GM18861 (cell line): Measurements from ENCODE around the gene B4GALT3.
A peak's percentile ranks its signal among the peaks of the same experiment; 100 is the strongest.

Experiments used
- ATAC-seq: cut with Tn5 transposase; IDR thresholded peaks from one replicate; pipeline ENCODE4 v1.9.1; 2021; ENCODE audit not compliant: unreplicated experiment

Gene B4GALT3

DNA sequence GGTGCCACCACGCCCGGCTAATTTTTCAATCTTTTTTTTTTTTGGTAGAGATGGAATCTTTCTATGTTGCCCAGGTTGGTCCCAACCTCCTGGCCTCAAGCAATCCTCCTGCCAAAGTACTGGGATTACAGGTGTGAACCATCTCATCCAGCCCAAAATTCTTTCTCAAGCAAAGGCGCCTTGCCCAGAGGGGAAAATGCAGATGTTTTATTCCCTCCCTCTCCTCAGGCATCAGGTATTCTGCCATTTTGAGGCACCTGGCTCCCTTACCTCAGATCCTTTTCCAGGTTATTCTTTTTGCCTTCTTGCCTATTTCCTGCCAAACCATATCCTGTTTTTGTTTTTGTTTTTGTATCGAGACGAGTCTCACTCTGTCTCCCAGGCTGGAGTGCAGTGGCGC is 11.1 kb upstream of the B4GALT3 start:
- ATAC-seq = no peak

- no peak for ATAC-seq
These were observed 10.0 kb upstream of the B4GALT3 start for GRCh38 chr1:161187311-161187710.

GRCh38 chr1:161185732-161186311 is 8.5 kb upstream of the B4GALT3 start:
- peak; percentile 27 for ATAC-seq

DNA sequence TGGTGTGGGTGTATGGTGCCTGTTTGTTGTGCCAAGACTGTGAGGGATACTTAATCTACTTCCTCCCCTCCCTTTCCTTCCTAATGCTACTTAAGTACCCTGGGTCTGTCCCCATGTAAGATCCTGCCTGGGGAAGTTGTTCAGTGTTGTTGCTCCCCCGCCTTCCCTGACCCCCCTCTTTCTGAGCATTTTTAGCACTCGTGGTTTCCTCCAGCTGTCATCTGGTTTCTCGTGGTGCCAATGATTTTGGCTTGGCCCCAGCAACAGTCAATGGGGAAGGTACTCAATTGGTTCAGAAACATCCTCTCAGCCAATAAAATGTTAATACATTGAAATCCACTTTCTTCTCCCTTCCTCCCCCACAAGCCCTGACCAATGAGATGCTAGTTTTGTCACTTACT is 8.0 kb upstream of the B4GALT3 start:
- peak; percentile 74 for ATAC-seq

GRCh38 chr1:161182214-161182613 is 4.9 kb upstream of the B4GALT3 start:
- peak; percentile 46 for ATAC-seq

DNA sequence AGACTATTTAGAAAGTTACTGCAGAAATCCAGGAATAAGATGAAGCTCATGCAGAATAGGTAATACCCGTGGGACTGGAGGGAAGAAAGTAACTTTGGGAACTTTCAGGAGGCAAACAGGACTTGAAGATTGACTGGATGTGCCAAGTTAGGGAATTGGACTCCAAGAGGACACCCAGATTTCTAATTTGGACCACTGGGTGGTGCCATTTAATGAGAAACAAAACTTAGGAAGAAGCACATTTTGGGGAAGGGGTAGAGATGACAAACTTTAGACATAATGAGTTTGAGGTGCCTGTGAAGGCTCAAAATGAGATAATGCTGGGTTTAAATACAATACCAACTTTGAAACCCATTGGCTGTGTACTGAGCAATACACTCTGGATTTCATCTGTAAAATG is 3.3 kb upstream of the B4GALT3 start:
- no peak for ATAC-seq

DNA sequence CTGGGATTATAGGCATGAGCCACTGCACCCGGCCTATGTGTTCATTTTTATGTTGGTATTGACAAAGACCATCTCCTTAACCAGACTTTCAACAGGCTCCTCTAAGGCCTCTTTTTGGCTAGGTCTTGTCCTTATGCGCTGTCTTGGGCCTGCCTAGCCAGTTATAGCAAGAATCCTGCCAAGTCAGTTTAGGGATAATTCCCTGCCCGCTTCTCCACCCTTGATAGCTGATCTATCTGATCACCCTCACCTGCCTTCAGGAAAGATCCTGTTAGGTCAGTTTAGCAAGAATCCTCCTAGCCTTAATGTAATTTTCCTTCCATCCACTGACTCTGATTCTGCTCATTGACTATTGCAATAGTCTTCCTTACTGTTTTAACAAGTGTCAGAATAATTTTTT is 2.4 kb upstream of the B4GALT3 start:
- ATAC-seq = no peak

GRCh38 chr1:161177936-161178244 is 583 bp upstream of the B4GALT3 start:
- ATAC-seq = no peak

- ATAC-seq = no peak
These were observed 717 bp downstream of the B4GALT3 start for GRCh38 chr1:161176468-161177111.

- no peak for ATAC-seq
These were observed 1.4 kb downstream of the B4GALT3 start for GRCh38 chr1:161175771-161176453.

DNA sequence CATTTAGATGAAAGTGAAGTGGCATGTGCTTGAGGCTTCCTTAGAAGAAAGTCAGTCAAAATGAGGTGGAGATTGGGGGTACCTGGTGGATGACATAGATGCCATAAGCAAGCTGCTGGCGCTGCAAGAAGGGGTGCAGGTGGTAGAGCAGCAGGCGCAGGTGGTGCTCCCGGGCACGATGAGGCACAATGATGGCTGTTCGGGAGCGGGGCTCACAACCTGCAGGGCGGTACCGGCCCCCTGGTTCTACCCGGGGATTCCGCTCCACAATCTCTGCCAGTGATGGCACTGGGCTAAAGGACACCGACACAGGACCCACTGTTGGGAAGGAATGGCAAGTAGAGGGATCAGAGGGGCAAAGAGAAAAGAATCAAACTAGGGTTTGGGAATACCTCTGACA is 2.4 kb downstream of the B4GALT3 start:
- no peak for ATAC-seq

DNA sequence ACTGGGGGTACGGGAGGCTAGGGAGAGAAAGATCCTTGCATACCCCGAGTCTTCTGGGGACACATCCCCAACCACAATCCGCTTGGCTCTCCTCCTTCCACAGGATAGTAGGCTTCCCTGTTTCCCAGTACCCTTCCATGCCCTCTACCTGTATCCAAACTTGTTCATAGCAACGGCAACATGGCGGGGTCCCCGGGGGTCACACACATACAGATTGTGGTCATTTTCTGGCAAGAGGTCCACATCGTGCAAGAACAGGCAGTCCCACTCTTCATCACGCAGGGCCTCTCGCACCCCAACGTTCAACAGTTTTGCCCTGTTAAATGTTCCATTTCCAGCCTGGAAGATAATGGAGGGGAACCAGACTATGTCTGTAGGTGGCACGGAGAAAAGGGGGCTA is 3.6 kb downstream of the B4GALT3 start:
- no peak for ATAC-seq

DNA sequence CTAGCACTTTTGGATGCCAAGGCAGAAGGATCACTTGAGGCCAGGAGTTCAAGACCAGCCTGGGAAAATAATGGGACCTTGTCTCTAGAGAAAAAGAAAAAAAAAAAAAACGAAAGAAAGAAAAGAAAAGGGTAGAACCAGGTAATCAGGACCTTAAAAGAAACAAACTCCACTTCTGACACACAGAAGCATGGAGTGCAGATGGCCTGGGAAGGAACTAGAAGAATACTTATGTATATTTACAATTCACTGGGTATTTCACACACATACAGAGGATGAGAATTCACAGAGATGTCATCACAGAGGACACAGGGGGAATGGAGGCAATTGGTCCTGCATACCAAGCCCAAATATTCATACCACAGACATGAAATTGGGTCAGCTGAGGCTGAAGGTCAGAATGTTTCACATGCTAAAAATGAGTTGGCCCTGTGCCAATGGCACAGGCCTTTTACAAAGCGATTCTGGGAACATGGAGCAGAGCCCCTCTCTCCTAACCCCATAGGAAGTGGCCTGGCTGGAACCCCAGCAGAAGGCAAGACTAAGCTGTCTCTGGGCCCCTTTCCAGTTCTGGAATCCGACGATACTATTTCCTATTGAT is 4.4 kb downstream of the B4GALT3 start:
- no peak for ATAC-seq

GRCh38 chr1:161172349-161172748 is 5.0 kb downstream of the B4GALT3 start:
- ATAC-seq = no peak

DNA sequence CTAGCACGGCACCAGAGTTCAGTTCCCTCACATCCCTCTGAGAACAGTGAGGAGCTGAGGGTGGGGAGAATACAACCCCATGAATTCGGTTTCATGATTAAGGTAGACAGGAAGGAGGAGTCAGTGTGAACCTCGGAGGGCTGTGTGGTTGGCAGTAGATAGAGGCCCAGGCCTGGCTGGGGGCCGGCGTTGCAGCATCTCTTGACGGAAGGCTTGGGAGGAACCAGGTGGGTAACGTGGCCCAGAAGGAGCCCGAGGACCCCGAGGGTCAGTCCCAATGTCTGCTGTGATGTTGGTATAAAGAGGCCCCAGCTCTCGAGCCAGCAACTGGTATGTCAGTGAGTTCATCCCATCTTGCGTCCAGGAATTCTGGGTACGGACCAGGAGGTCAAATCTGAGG is 5.6 kb downstream of the B4GALT3 start:
- no peak for ATAC-seq

GRCh38 chr1:161171191-161171590 is 6.1 kb downstream of the B4GALT3 start:
- no peak for ATAC-seq

DNA sequence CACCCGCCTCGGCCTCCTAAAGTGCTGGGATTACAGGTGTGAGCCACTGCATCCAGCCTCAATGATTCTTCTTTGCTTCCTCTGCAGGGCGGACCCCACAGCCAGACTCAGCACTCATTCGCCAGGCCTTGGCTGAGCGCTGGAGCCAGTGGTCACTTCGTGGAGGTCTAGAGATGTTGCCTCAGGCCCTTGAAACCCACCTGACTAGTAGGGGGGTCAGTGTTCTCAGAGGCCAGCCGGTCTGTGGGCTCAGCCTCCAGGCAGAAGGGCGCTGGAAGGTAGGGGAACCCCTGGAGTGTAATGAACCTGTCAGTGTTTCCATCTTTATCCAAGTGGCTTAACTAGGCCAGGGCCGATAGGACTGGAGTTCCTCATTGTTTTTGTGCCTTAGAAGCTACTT is 8.4 kb downstream of the B4GALT3 start:
- ATAC-seq = no peak

DNA sequence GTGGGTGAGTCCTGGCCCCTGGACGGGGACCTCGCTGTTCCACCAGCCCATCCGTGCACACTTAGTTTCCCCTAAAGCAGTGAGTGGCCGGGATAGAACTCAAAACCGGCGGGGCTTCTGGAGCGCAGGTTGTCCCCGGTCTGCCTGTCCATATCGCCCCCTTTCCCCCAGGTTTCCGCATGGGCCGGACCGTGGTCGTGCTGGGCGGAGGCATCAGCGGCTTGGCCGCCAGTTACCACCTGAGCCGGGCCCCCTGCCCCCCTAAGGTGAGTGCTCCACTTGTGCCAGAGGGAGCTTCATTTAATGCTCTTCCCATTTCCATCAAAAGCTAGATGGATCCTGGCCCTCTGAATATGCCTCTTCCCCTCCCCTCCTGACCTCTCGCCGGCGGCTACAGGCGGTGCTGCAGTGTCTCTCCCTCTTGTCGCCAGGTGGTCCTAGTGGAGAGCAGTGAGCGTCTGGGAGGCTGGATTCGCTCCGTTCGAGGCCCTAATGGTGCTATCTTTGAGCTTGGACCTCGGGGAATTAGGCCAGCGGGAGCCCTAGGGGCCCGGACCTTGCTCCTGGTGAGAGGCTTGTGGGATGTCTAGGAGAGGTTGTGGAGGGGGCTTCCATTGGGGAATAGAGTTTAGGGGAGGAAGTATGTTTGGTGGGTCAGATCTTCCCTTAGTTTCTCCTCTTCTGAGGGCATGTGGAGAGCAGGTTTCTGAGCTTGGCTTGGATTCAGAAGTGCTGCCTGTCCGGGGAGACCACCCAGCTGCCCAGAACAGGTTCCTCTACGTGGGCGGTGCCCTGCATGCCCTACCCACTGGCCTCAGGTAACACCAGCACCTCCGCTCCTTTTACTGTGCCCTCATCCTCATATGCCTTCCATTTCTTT is 10.4 kb downstream of the B4GALT3 start:
- ATAC-seq = no peak

DNA sequence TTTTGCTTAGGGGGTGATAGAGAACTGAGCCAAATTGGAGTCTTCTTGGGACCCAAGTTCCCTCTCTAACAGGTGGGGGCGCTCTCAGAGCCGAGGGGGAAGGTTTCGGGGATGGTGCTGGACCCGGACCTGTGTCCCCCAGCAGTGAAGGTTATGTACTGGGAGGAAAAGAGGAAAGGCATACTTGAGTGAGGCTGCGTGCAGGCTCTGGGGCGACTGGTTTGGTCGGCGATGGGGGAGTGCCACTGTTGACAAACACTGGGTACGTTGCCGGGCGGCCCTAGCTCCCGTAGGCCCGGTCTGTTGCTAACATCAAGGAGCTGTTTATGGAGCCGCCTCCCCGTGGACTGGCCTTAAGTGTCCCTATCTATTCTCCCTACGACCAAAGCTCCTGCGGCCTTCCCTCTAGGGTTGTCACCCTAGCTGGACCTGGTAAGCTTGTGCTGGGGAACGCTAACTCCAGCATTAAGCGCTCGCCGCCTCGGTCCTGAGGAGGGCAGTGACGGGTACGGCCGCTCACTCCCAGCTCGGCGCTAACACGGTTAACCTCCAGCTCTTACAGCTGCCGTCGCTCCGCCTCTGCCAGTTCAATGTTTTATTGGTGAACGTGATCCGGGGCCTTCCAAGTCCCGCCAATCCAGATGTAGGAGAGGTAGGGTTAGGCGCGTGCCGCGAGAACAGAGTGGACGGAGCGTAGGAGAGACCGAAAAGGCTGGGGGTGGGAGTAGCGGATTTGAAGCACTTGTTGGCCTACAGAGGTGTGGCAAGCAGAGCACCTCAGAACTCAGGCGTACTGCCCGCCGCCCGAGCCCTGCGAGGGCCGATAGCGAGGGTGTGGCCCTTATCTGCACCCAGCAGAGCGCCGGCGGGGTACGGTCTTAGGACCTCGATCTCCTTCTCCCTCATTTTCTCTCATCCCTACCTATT is 11.3 kb downstream of the B4GALT3 start, which contains the start of gene PPOX:
PPOX (plus strand) TSS at position 685 of the 927 bp plus-strand sequence. CDS start 422 bp downstream, outside the sequence.
- ATAC-seq = peak; percentile 92
